Measurements from ENCODE around the gene GUCY1A2.

The GUCY1A2 gene

DNA sequence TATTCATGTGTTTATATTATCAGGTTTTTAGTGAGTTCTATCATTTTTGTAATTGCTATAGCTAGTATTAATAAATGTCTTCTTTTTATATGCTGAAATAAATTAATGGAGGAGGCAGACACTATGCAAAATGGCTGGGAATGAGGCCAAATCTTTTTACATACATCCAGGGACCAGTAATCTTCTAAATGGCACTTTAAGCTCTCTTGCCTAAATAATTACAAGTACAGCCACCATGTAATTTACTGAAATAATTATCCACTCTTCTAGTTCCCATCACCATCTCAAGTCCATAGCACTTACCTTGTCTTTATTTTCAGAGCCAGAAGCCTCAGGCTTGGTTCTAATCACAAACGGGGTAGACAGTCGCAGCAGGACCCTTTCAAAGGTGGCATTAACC lies 79.1 kb downstream of the GUCY1A2 start:
- H3K4me3 ChIP-seq (ENCODE audit: low read depth, low read length) = no peak overlapping the region
- H3K4me1 ChIP-seq = no peaks in the 10 kb centered on the region
- TF ChIP-seq, protein P1, sequence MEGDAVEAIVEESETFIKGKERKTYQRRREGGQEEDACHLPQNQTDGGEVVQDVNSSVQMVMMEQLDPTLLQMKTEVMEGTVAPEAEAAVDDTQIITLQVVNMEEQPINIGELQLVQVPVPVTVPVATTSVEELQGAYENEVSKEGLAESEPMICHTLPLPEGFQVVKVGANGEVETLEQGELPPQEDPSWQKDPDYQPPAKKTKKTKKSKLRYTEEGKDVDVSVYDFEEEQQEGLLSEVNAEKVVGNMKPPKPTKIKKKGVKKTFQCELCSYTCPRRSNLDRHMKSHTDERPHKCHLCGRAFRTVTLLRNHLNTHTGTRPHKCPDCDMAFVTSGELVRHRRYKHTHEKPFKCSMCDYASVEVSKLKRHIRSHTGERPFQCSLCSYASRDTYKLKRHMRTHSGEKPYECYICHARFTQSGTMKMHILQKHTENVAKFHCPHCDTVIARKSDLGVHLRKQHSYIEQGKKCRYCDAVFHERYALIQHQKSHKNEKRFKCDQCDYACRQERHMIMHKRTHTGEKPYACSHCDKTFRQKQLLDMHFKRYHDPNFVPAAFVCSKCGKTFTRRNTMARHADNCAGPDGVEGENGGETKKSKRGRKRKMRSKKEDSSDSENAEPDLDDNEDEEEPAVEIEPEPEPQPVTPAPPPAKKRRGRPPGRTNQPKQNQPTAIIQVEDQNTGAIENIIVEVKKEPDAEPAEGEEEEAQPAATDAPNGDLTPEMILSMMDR (IDR thresholded peaks at IDR 0.05; ENCODE audit: low read depth, low read length) = no peak
- DNase-seq = no peak
- no peaks in the 10 kb centered on the region for H3K27me3 ChIP-seq
- no peaks in the 10 kb centered on the region for H3K36me3 ChIP-seq
- no peaks in the 10 kb centered on the region for H3K9me3 ChIP-seq

DNA sequence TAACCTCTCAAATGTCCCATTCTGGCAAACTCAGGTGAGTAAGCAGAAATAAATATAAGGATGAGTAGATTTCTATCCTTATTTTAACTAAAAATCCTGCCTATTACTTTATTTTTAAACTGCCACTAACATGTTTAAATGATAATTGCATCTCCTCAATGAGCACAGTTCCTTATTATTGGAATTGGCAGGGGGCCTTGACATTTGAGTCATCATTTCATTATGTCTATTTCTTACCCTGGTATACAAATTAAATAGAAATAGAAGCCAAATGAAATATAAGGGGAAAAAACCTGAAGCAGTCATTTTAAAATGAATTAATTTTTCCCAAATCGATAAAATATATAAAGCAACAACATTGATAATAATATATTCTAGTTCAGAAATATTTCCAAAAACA lies 81.2 kb downstream of the GUCY1A2 start:
- no peak overlapping the region for H3K4me3 ChIP-seq (ENCODE audit: low read depth, low read length)

DNA sequence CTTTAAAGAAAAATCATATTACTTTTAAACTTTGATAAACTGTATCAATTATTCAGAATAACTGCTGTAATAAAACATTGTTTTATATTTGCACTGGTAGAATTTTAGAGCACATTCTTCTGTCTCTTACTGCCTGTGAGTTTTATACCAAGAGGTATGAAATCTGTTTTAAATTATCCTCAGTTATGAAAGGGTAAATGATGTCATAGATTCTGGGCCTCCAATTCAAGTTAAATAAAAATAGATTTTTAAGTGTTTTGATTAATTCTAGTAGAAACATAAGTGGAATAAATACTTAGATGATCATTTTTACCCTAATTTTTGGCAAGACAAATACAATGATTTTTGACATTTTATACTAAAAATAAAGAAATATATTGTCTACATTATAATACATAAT lies 93.0 kb downstream of the GUCY1A2 start:
- no peak overlapping the region for H3K4me3 ChIP-seq (ENCODE audit: low read depth, low read length)
- H3K27me3 ChIP-seq = no peaks in the 10 kb centered on the region
- no peaks in the 10 kb centered on the region for H3K4me1 ChIP-seq
- H3K9me3 ChIP-seq = no peaks in the 10 kb centered on the region
- TF ChIP-seq, protein P1 (IDR thresholded peaks at IDR 0.05; ENCODE audit: low read depth, low read length) = no peak
- no peaks in the 10 kb centered on the region for H3K36me3 ChIP-seq
- no peak for DNase-seq

More for the DNA sequence above, 81.2 kb downstream of the GUCY1A2 start:
- Histone ChIP-seq H3K27me3 (no peaks in the 10 kb centered on the region), H3K9me3 (no peaks in the 10 kb centered on the region), H3K4me1 (no peaks in the 10 kb centered on the region), H3K36me3 (no peaks in the 10 kb centered on the region)
- DNase-seq = no peak
- TF ChIP-seq, protein P1 (IDR thresholded peaks at IDR 0.05; ENCODE audit: low read depth, low read length) = no peak

DNA sequence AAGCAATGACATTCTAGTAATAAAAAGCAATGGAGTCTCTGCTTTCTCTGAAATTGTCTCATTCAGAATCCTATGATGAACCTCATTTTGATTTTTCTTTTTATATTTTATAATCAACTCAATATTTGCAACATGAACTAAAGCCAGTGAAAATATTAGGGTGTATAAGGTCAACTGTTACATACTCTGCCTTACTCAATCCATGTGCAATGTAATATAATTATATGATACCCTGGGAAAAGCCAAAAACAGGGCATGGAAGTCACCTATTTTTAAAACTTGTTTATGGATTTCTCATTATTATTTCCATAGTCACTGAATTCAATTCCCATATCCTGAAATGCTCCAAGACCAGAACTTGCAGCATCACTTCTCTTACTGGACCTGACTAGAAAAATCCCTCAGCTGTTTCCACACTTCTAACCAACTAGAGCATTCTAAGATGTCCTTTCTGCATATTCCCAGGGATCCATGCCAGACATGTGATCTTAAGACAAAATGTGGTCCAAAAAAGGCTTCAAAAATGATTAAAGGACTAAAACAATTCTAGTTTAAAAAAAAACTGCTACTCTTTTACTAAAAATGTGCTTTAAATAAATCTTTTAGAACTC lies 97.3 kb downstream of the GUCY1A2 start:
- TF ChIP-seq, protein P1 (IDR thresholded peaks at IDR 0.05; ENCODE audit: low read depth, low read length) = no peak
- Histone ChIP-seq H3K9me3 (no peaks in the 10 kb centered on the region), H3K4me3 (ENCODE audit: low read depth, low read length) (no peak overlapping the region), H3K27me3 (no peaks in the 10 kb centered on the region), H3K36me3 (no peaks in the 10 kb centered on the region), H3K4me1 (no peaks in the 10 kb centered on the region)
- no peak for DNase-seq

DNA sequence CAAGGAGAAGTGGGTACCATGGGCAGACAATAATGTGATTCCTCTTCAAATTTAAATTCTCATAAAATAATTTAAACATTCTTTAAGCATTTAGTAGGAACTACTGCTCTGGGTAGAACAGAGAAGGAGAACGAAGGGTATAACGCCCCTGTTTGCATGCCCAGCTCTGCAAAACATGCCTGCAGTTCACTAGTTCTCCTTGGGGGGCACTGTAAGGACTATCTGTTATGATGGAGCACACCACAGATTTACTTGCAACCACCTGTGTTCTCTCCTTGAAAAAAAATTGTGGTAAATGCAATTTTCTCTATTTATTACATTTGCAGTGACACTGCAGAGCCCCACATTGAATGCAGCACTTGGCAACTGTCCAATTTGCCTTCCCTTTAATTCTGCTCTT lies 100.3 kb downstream of the GUCY1A2 start:
- TF ChIP-seq, protein P1 (IDR thresholded peaks at IDR 0.05; ENCODE audit: low read depth, low read length) = peak; percentile 57
- H3K4me1 ChIP-seq = no peaks in the 10 kb centered on the region
- H3K4me3 ChIP-seq (ENCODE audit: low read depth, low read length) = no peak overlapping the region
- no peaks in the 10 kb centered on the region for H3K27me3 ChIP-seq
- peak; percentile 27 for DNase-seq
- H3K9me3 ChIP-seq = no peaks in the 10 kb centered on the region
- no peaks in the 10 kb centered on the region for H3K36me3 ChIP-seq

DNA sequence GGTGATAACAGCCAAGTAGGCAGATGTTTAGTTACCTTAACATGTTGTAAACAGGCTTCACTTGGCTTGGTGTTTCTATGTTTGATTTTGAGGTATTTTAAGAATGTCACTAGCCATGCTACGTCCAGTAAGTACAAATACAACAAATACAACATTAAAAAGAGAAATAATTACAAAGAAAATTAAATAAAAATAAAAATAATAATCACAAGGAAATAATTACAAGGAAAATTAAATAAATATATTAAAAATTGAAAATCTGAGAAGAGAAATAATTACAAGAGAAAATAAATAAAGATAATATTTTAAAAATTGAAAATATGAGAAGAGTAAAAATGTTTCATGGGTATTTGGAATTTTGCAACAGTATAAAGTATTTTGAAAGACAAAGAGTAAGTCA lies 103.9 kb downstream of the GUCY1A2 start:
- Histone ChIP-seq H3K27me3 (no peaks in the 10 kb centered on the region), H3K36me3 (no peaks in the 10 kb centered on the region), H3K9me3 (no peaks in the 10 kb centered on the region), H3K4me1 (no peaks in the 10 kb centered on the region), H3K4me3 (ENCODE audit: low read depth, low read length) (no peak overlapping the region)
- TF ChIP-seq, protein P1 (IDR thresholded peaks at IDR 0.05; ENCODE audit: low read depth, low read length) = no peak
- no peak for DNase-seq

All from BE2C (cell line).